NCI-H146 treated with DMSO at 0.1 percent for 48 hours (cell line): ENCODE measurements around the gene SGPL1.

Experiments
- DNase-seq: peaks from one replicate; lab custom pipeline; 2025; ENCODE audit not compliant: unreplicated experiment; lab: John Stamatoyannopoulos, UW

The SGPL1 gene

DNA sequence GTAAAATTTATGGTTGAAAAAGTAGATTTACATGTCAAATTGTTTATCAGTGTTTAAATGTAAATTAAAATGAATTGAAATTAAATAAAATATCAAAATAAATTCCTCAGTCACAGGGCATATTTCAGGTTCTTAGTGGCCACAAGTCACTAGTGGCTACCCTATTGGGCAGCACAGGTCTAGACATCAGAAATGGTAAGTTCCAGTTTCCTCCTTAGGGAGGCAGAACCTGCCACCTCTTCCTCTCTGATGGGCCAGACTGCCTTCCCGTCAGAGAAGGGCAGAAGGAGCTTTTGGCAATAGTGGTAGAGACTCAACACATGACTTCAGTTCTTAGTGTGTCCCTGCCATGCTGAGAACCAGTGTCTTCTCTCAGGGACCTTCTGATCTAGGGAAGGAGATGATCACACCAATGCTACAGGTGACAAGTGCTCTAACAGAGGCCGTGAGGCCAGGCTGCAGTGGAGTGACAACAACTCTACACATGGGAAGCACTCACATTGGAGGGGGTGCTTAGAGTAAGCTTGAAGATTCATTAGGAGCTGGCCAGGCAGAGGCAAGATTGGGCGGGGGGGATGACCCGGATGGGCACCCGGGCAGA is 87.0 kb downstream of the SGPL1 start:
- no peak for DNase-seq

- peak; percentile 38 for DNase-seq
Observed at GRCh38 chr10:70903262-70903921, 87.6 kb downstream of the SGPL1 start.

- DNase-seq: no peak
Observed at GRCh38 chr10:70905071-70906021, 89.6 kb downstream of the SGPL1 start.

- no peak for DNase-seq
Observed at GRCh38 chr10:70906031-70906783, 90.5 kb downstream of the SGPL1 start.

GRCh38 chr10:70906953-70907636 is 91.3 kb downstream of the SGPL1 start:
- no peak for DNase-seq

- DNase-seq: no peak
Observed at GRCh38 chr10:70907637-70908405, 92.1 kb downstream of the SGPL1 start.

GRCh38 chr10:70908406-70909296 is 92.9 kb downstream of the SGPL1 start:
- no peak for DNase-seq

DNA sequence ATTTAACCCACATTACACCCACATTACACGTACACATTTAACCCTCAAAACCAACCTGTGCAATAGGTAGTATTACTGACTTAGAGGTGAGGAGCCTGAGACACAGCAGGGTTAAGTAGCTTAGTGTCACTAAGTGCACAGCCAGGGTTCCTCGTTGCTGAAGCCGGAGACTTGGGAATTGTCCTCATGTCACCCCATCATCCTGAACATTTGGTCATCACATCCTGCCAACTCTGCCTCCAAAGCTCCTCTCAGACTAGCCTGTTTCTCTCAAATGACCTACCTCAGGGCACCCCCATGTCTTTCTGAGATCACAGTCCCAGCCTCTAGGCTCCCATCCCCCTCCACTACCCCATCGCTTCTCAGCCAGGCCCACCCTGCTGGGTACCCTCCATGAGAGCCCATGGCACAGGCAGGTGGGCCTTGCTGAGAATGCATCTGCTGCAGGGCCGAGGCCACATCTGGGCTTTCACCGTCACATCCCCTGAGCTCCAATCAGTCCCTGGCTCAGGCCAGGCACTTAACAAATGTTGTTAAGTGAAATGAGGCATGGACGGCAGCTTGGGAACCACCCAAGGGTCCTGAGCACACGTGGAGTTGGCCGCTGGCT is 93.7 kb downstream of the SGPL1 start:
- DNase-seq: no peak

DNA sequence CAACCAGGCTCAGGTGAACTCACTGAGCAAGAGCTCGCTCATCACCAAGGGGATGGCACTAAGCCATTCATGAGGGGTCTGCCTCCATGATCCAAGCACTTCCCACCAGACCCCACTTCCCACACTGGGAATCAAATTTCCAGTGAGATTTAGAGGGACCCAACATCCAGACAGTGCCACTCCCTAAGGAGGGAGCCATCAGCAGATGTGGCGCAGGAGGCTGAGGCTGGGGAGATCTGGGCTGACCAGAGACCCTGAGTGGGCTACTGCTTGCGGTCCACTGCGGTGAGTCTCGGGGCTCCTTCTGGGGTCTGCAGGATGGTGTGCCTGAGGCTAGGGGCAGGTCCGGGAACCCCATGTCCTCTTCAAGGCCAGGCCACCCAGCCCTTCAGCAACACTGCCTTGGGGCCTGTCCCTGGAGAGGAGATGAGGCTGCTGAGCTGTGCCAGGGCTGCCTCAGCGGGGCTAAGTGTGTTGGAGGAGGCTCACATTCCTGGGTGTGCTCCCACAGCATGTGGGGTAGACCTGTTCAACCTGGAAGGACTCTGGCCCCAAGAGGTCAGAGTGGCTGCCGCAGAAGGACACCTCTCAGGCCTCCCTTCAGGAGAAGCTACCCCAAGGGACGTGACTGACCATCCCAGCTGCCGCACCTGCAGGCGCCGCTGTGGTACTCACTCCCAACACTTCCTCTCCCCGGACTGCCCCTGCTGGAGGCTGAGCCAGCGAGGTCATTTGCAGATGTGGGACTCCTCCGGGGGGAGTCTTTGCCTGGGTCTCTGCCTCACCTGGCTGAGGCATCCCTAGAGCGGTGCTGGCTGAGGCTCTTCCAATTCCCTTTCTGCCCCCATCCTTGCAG is 95.0 kb downstream of the SGPL1 start:
- DNase-seq: no peak

DNA sequence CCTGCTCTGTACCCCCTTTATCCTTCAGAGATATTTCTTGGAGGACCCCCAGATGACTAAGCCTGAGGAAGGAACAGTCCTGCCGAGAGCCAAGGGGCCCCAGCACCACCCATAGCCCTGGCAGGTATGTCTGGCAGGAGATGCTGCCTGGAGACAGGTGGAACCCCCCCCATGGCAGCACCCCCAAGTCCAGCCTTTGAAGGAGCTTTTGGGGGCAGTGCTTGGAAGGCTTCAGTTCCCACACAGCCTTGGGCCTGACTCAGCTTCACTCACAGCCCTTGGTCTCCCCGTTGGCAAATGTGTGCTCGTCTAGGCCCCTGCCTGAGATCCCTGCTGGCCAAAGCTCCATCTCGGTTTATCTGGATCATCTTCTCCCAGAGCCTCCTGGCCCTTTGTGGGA is 95.6 kb downstream of the SGPL1 start:
- DNase-seq: no peak

DNA sequence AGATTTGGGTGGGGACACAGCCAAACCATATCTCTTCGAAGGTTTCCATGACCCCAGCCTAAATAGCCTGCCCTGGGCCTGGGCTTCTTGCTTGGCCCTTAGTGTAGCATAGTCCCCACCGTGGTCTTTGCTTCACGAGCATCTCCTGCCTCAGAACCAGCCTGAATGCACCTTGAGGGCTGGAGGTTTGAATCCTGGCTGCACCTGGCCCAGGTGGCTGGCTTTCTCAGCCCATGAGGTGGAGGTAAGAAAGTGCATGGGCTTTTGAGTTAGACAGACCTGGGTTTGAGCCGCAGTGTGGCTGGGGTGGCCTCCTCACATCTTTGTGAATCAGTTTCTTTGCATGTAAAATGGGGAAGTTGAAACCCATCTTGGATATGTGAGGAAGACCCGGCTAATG is 96.8 kb downstream of the SGPL1 start:
- DNase-seq: no peak

GRCh38 chr10:70913191-70913892 is 97.6 kb downstream of the SGPL1 start:
- no peak for DNase-seq

GRCh38 chr10:70913893-70914240 is 98.1 kb downstream of the SGPL1 start:
- no peak for DNase-seq

GRCh38 chr10:70914316-70914864 is 98.6 kb downstream of the SGPL1 start:
- no peak for DNase-seq

DNA sequence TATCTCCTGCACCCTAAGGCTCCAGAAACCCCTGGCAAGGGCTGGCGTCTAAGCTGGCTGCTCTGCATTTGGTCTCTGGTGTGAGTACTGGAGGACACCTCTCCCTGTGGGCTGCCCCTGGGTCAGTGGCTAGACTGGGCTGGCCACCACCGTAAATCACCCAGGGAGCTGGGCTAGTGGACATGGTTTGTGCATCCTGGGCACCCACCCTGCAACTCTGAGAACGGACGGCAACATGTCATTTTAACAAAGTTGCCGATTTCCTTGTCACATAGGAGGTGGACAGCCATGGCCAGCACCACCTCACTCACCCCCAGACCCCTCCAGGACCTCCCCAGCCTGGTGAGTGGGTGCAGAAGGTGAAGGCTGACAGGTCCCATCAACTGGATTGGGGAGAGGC is 99.5 kb downstream of the SGPL1 start:
- no peak for DNase-seq

- DNase-seq: no peak
Observed at GRCh38 chr10:70915806-70916205, 100.1 kb downstream of the SGPL1 start.

GRCh38 chr10:70916241-70916640 is 100.5 kb downstream of the SGPL1 start:
- DNase-seq: no peak
